HL-60 (cell line): ENCODE results near the gene GABARAP.

ENCODE experiments used
- DNase-seq, 2 experiments: peaks; one replicate each; pipeline ENCODE4 v3.0.0-alpha.2; 2010 to 2020; ENCODE audit warnings: low read depth in 1 of 2, low spot score in 1 of 2
- H3K27ac ChIP-seq: fragments of 250-450 bp; sonication (Bioruptor Pico); replicated peaks from 2 replicates; pipeline ENCODE4 v1.5.1; 2020; ENCODE audit warnings: mild to moderate bottlenecking, moderate library complexity
- H3K27me3 ChIP-seq: fragments of 250-450 bp; sonication (Bioruptor Pico); 2 replicates; pipeline ENCODE4 v1.5.1; 2021; ENCODE audit warnings: mild to moderate bottlenecking, moderate library complexity; ENCODE audit not compliant: insufficient read depth, poor library complexity, severe bottlenecking
- H3K4me3 ChIP-seq: replicated peaks from 2 replicates; pipeline ENCODE4 v1.5.1; 2011; ENCODE audit warnings: mild to moderate bottlenecking, control low read depth, low read length; ENCODE audit not compliant: insufficient read depth
- GABPA ChIP-seq: IDR thresholded peaks from 2 replicates; pipeline ENCODE4 v1.6.1; 2012; ENCODE audit warnings: low read depth
- POLR2AphosphoS5 ChIP-seq: IDR thresholded peaks from 2 replicates; pipeline ENCODE4 v1.6.1; 2012; ENCODE audit warnings: low read depth
- REST ChIP-seq: IDR thresholded peaks from 2 replicates; pipeline ENCODE4 v1.6.1; 2012; ENCODE audit warnings: low read depth; ENCODE audit not compliant: insufficient replicate concordance
- SPI1 ChIP-seq: IDR thresholded peaks from 2 replicates; pipeline ENCODE4 v1.6.1; 2012; ENCODE audit warnings: low read depth, mild to moderate bottlenecking, borderline replicate concordance
- TF ChIP-seq, protein P1 (sequence below): IDR thresholded peaks from one replicate; pipeline ENCODE4 v1.5.1; 2011; ENCODE audit warnings: low read length, control low read depth, inconsistent platforms; ENCODE audit not compliant: insufficient read depth

The GABARAP gene

DNA sequence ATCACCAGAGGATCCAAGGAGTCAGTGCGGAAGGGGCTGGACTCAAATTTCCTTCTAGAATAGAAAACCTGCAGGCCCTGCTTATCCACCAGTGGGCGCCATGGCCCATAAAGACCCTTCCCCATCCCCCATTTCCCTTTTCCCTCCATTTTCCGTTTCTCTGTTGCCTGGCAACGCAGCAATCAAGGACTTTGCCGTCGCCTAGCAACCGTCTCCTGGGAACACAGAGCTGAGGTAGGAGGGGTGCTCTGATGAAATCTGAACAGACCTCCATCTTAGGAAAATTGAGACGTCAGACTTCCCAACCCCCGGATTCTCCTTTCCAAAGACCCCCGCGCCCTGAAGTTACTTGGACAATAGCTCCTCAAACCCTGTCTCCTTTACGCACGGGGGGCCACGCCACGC is 28.4 kb downstream of the GABARAP start:
- Histone ChIP-seq H3K4me3 (peak overlapping the region; percentile 37), H3K27ac (peak overlapping the region; percentile 68)

GRCh38 chr17:7211491-7212273 is 30.6 kb downstream of the GABARAP start:
- H3K4me3 ChIP-seq: no peak overlapping the region
- DNase-seq: no peak
- no peaks in the 10 kb centered on the region for H3K27me3 ChIP-seq
- H3K27ac ChIP-seq: no peak overlapping the region
- TF ChIP-seq SPI1: no peak
- no peak for TF ChIP-seq REST
- no peak for TF ChIP-seq POLR2AphosphoS5
- TF ChIP-seq, protein P1, sequence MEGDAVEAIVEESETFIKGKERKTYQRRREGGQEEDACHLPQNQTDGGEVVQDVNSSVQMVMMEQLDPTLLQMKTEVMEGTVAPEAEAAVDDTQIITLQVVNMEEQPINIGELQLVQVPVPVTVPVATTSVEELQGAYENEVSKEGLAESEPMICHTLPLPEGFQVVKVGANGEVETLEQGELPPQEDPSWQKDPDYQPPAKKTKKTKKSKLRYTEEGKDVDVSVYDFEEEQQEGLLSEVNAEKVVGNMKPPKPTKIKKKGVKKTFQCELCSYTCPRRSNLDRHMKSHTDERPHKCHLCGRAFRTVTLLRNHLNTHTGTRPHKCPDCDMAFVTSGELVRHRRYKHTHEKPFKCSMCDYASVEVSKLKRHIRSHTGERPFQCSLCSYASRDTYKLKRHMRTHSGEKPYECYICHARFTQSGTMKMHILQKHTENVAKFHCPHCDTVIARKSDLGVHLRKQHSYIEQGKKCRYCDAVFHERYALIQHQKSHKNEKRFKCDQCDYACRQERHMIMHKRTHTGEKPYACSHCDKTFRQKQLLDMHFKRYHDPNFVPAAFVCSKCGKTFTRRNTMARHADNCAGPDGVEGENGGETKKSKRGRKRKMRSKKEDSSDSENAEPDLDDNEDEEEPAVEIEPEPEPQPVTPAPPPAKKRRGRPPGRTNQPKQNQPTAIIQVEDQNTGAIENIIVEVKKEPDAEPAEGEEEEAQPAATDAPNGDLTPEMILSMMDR: no peak
- TF ChIP-seq GABPA: no peak

More for the DNA sequence above, 28.4 kb downstream of the GABARAP start:
- peak in 1 of 2 experiments; percentile 27 for DNase-seq
- TF ChIP-seq, protein P1: no peak
- no peak for TF ChIP-seq POLR2AphosphoS5
- no peak for TF ChIP-seq GABPA
- no peak for TF ChIP-seq REST
- TF ChIP-seq SPI1: no peak
- no peaks in the 10 kb centered on the region for H3K27me3 ChIP-seq

DNA sequence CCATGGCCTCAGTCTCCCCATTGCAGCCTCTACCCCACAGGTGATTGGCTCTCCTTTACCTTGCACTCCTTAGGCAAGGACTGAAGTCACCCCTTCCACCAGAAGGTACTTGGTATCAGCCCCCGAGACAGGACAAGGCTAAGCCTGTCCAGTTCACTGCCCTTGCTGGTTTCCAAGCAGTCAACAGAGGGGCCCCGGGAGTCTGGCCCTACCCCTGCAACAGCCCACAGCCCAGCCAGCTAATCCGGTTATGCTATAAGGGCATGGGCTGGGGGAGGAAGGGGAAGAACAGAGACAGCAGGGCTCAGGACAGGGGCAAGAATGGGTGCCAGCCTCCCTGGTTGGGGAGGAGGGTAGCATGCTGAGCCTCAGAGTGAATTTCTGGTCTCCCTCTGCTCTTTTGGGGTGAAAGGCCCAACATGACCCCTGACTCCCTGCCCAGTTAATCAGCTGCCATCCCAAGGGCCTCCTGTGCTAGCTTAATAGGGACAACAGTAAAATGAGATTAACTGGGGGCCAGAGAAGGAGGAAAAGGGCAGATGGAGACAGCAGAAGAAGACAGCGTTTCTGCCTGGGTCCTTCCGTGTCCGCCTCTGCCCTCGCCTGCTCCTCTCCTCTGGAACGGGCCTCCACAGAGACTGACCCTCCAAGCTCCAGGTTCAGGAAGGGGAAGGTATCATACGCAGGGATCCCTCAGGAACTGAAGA is 33.3 kb downstream of the GABARAP start:
- Histone ChIP-seq H3K27me3 (no peaks in the 10 kb centered on the region), H3K27ac (no peak overlapping the region), H3K4me3 (no peak overlapping the region)
- TF ChIP-seq GABPA: no peak
- TF ChIP-seq SPI1: no peak
- TF ChIP-seq POLR2AphosphoS5: no peak
- DNase-seq: no peak

DNA sequence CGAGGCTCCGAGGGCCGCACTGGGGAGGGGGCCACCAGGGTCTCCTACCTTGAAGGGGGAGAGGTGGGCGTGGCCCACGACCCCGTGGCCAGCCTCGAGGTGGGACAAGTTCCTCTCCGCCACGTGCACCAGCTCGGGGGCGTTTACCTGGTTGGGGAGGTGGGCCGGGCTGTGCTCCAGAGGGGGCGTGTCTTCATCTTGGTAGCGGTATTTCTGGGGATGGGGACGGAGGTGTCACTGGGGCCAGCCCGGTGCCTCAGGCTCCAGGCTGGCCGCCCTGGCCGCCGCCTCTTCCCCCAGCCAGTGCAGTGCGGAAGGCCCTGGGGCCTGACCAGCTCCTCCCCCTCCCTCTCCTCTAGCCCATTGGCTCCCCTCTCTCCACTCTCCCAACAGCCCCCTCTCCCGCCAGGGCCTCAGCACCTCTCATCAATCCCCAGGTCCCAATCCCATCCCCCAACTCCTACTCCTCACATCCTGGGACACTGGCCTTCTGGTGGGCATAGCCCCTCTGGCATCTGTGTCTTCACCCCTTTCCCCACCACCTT is 34.1 kb downstream of the GABARAP start:
- no peak overlapping the region for H3K27ac ChIP-seq
- no peaks in the 10 kb centered on the region for H3K27me3 ChIP-seq
- H3K4me3 ChIP-seq: no peak overlapping the region
- no peak for TF ChIP-seq POLR2AphosphoS5
- DNase-seq: no peak
